ENCODE data around the gene ERCC4.

The ERCC4 gene

DNA sequence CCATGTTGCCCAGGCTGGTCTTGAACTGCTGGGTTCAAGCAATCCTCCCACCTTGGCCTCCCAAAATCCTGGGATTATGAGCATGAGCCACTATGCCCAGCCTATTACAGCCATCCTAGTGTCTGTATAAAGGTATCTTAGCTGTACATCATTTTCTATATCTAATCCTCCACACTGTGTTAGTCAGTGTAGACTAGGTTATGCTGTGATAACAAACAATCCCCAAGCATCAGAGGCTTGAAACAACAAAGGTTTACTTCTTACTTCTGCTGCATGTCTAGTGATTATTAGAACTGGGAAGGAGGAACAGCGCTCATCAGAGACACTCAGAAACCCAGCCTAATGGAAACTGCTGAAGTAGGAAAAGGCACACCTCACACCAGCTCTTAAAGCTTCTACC, 68.1 kb downstream of the ERCC4 start:
- TF ChIP-seq, protein P1, sequence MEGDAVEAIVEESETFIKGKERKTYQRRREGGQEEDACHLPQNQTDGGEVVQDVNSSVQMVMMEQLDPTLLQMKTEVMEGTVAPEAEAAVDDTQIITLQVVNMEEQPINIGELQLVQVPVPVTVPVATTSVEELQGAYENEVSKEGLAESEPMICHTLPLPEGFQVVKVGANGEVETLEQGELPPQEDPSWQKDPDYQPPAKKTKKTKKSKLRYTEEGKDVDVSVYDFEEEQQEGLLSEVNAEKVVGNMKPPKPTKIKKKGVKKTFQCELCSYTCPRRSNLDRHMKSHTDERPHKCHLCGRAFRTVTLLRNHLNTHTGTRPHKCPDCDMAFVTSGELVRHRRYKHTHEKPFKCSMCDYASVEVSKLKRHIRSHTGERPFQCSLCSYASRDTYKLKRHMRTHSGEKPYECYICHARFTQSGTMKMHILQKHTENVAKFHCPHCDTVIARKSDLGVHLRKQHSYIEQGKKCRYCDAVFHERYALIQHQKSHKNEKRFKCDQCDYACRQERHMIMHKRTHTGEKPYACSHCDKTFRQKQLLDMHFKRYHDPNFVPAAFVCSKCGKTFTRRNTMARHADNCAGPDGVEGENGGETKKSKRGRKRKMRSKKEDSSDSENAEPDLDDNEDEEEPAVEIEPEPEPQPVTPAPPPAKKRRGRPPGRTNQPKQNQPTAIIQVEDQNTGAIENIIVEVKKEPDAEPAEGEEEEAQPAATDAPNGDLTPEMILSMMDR (IDR thresholded peaks at IDR 0.05; ENCODE audit: extremely low read depth, insufficient read depth, missing control alignments), result no peak
- in situ Hi-C loops (cut with MboI; ENCODE audit: low pct_unique_long_range_greater_than_20kb, low sequenced_read_pairs, unreplicated experiment), result no loop called here

DNA sequence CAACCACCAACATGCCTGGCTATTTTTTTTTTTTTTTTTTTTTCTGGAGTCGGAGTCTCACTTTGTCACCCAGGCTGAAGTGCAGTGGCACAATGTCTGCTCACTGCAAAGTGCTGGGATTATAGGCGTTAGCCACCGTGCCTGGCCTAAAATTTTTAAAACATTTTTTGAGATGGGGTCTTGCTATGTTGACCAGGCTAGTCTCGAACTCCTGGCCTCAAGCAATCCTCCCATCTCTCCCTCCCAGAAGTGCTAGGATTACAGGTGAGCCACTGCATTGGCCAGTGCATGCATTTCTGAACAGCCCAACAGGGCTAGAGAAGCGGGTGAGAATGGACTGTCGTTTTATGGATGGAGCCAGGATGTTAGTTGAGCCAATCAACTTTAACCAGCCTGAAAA, 72.4 kb downstream of the ERCC4 start:
- in situ Hi-C loops (cut with MboI; ENCODE audit: low pct_unique_long_range_greater_than_20kb, low sequenced_read_pairs, unreplicated experiment), result no loop called here
- TF ChIP-seq, protein P1 (IDR thresholded peaks at IDR 0.05; ENCODE audit: extremely low read depth, insufficient read depth, missing control alignments), result no peak
- DNase-seq (ENCODE audit: low spot score), result no peak

More for the DNA sequence above, 68.1 kb downstream of the ERCC4 start:
- no peak for DNase-seq (ENCODE audit: low spot score)

DNA sequence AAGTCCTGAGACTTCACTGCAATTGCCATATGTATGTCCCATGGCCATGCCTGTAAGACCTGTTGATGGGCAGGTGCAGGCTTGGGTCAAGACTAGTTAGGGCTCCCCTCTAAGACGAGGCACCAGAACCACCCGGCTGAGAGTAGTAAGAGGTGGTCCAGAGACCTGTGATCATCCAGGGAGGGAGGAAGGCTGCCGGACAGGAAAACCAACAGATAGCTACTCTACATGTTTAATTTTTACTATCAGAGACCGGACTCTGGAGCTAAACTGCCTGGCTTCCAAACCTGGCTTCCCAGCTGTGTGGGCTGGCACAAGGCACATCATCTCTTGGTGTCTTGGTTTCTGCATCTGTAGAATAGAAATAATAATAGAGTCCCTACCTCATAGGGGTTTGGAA, 73.0 kb downstream of the ERCC4 start:
- in situ Hi-C loops (cut with MboI; ENCODE audit: low pct_unique_long_range_greater_than_20kb, low sequenced_read_pairs, unreplicated experiment), result no loop called here
- no peak for DNase-seq (ENCODE audit: low spot score)
- TF ChIP-seq, protein P1 (IDR thresholded peaks at IDR 0.05; ENCODE audit: extremely low read depth, insufficient read depth, missing control alignments), result no peak

DNA sequence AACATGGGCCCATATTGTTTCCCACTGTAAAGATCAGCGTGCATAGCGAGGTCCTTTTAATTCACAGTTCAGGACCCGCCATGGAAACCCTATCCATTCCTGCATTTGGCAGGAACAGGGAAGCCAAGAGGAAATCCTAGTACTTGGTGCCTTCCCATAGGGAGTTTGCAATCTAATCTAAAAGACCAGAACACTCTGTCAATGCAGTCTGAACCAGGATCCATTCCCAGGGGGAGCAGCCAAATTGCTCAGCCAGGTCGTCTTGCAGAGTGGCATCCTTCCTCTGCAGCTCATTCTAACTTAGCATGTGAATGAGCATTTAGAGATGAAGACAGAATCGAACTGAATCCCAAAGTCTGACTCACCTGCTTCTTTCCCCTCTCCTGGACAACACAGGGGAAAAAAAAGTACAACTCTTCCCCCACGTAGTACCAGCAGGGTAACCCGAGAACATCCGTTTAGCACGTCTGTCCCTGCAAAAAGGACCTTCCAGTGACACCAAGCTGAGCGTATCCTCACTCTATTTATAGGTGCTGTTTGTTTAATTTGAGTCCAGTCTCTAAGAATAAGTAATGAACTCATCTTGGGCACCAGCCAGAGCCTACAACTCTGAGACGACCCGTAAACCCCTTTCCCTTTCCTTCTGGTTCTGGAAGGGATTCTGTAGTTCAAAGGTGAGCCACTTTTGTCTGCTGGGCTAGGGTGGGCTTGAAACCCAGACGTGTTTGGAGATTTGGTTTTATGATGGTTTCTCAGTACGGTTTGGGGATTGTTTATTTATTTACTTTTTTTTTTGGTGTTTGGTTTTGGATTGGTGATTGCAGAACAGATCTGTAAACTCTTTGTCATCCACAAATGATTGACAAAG, 74.5 kb downstream of the ERCC4 start:
- no peak for DNase-seq (ENCODE audit: low spot score)
- TF ChIP-seq, protein P1 (IDR thresholded peaks at IDR 0.05; ENCODE audit: extremely low read depth, insufficient read depth, missing control alignments), result no peak
- in situ Hi-C loops (cut with MboI; ENCODE audit: low pct_unique_long_range_greater_than_20kb, low sequenced_read_pairs, unreplicated experiment), result no loop called here

DNA sequence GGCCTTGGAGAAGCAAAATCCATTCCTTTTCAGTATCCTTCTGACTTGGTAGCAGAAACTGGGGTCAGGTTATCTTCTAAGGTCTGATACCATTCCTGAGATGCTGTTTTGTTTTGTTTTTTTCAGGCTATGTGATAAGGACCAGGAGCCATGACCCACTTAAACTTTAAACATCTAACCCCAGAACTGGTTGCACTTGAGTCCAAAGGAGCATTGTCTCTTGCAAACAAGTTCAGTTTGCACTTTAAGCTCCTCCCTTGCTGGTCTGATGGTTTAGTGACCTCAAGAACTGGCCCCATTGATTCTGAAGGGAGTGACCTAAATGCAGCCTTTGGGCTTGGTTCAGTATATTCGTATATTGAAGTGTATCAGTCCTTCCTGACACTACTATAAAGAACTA, 75.2 kb downstream of the ERCC4 start:
- no peak for DNase-seq (ENCODE audit: low spot score)
- TF ChIP-seq, protein P1 (IDR thresholded peaks at IDR 0.05; ENCODE audit: extremely low read depth, insufficient read depth, missing control alignments), result no peak
- in situ Hi-C loops (cut with MboI; ENCODE audit: low pct_unique_long_range_greater_than_20kb, low sequenced_read_pairs, unreplicated experiment), result no loop called here

DNA sequence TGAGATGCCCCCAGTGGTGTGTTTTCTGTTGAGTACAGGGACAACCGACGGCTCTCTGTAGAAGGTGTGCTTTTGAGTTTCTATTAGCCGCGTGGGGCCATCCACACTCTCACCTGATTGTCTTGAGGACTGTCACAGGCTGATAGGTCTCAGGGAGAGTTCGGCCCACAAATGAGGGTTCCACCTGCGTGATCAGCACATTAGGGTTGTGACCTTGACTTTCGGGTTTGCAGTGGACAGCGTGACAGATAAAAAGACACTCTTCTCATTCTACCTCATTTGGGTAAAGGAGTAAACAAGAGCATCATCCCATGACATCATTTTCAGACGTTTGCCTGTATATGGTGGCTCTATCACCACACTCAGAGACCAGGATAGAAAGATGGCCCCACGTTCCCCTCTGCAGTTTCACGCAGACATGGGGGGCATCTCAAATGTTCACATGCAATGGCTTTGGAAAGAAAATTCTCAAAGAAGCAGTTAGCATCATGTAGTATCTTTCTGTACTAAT, 76.9 kb downstream of the ERCC4 start:
- in situ Hi-C loops (cut with MboI; ENCODE audit: low pct_unique_long_range_greater_than_20kb, low sequenced_read_pairs, unreplicated experiment), result no loop called here
- DNase-seq (ENCODE audit: low spot score), result no peak
- TF ChIP-seq, protein P1 (IDR thresholded peaks at IDR 0.05; ENCODE audit: extremely low read depth, insufficient read depth, missing control alignments), result no peak

Measured in GM13977 (cell line).